ENCODE measurements around the gene RPS25.
"Not testable (repeated sequence)": the region's sequence is repeated elsewhere in the genome, so short reads cannot be mapped to it uniquely, and the experiment has no call there.

RPS25 gene

GRCh38 chr11:118973985-118974384 is 44.2 kb downstream of the RPS25 start:
- no peak for ATAC-seq
- no peak for TF ChIP-seq SNAI2 (CRISPR knock-in tag; IDR thresholded peaks at IDR 0.05)

- TF ChIP-seq ARNTL (CRISPR knock-in tag; IDR thresholded peaks at IDR 0.05; ENCODE audit: borderline replicate concordance, low read depth) (no peak), POU6F1 (CRISPR knock-in tag; IDR thresholded peaks at IDR 0.05; ENCODE audit: borderline replicate concordance, low read depth) (no peak)
- no peak for ATAC-seq
These were observed 46.5 kb downstream of the RPS25 start, which contains the start of gene FOXR1 for GRCh38 chr11:118971646-118972045. Gene FOXR1 (plus strand): TSS chr11:118971761. CDS start chr11:118971932, 171 bp downstream.

GRCh38 chr11:118969508-118969907 is 48.6 kb downstream of the RPS25 start:
- not testable (repeated sequence) for ATAC-seq

All from SK-N-SH treated with all-trans-retinoic acid at 6 μM for 48 hours (cell line).